SH-SY5Y (cell line): ENCODE results near the gene PLCH1.

Experiments
- GATA2 ChIP-seq: IDR thresholded peaks from 2 replicates; pipeline ENCODE4 v1.6.1; 2011; ENCODE audit warnings: mild to moderate bottlenecking, low read depth, low read length
- GATA3 ChIP-seq: IDR thresholded peaks from 2 replicates; pipeline ENCODE4 v1.6.1; 2011; ENCODE audit warnings: low read depth, mild to moderate bottlenecking, low read length, moderate library complexity

The PLCH1 gene

DNA sequence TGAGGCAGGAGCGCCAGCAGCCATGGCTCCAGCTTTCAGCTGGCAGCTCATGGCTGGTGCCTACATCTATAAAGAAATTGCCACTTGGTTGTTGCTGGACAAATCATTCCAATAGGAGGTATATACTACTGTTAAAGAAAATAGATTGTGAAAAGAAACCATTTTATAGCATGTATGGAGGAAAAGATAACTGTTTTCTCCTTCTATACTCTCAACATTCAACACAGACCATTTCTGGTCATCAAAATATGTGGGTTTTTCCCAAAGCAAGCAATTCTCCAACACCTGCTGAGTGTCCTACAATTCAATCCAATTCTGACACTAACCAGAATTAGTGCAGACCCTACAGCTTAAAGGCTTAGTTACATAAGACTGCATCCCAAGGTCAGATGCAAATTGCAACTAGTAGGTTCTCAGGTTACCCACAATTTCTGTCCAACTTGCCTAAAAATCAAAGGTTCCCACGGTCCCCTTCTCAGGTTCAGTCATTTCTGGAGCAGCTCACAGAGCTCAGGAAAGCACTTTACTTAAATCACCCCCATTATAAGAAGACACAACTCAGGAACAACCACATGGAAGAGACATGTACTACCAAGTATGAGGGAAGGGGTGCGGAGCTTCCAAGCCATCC is 409.0 kb downstream of the PLCH1 start:
- no peak for TF ChIP-seq GATA3
- TF ChIP-seq GATA2 = no peak

DNA sequence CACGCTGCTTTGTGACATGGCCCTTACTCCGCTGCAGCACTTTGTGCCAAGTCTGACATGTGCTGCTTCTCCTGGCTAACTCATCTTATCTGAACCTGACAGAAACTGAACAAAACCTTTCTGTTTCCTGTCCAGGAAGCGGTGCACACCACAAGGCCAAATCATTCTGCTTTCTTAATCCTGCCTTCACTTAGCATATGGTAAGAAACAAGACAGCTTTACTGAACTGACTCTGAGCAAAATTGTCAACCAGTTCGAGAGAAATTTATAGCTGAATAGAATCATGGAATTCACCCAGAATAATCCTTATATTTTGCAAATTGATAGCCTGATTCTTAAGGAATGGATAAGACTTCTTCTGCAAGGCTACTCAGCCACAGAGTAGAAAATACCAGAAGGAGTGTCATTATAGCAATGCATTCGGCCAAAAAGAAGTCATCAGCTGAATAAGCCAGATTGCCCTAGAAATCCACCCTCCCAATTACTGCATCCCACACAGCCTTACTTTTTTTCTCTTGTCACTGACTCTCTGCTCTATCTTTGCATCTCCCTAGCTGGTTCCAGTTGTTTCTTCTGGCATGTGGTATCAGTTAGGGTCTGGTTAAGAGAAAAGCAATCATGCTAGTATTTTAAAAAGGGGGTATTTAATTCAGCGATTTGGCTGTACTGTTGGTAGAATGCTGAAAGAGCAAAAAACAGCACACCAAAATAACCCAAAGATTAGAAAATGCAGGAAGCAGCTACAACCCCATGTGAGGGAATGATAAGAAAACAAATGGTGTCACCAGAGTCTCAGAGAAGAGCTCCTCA is 409.8 kb downstream of the PLCH1 start:
- peak; percentile 79; the same call in 1 of the 2 replicates for TF ChIP-seq GATA2
- TF ChIP-seq GATA3 = peak; percentile 63; the same call in 1 of the 2 replicates

DNA sequence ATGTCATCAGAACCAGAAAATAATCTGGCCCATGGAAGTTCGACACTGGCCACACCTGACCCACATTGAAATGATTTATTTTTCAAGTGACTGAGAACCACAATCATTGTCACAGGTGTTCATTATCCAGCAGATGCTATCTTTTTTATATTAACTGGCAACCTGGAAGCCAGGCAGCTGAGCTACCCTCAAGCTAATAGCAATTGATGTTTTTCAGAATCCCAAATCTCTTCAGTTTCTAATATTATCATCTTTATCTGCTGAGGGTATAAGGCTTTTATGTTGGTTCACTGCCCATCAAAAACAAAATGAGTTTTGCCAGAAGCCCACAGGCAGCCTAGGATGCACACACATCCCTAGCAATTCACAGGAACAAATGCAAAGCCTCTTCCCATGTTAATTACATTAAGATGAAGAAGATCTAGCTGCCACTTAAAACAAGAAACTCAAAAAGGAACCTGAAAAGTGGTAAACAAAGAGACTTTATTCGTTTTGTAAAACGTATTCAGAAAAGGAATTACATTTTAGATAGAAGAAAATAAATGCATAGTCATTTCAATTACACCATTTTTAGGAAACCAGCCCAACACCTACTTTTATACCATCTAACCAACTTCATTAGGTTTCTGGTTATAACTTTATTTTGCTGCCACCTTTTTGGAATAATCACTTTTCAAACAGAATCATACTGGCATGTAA is 410.5 kb downstream of the PLCH1 start:
- TF ChIP-seq GATA2 (peak; percentile 92), GATA3 (peak; percentile 91)

DNA sequence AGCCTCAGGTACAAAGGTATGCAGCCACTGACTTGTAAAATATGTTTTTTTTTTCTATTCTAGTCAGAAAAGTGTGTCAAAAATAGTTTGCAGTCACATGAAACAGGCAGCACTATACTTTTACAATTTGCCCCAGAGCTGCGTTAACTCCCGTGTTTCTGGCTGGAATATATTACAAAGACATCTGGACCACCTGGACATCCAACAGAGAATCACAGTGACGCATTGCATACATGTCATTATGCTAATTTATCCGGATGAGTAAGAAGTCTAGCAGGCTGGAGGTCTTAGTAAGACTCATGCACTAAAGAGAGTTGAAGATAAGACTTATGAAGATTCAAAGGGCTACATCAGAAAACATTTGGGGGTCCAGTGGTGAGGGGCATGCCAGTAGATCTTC is 412.2 kb downstream of the PLCH1 start:
- TF ChIP-seq GATA3 (no peak), GATA2 (no peak)

DNA sequence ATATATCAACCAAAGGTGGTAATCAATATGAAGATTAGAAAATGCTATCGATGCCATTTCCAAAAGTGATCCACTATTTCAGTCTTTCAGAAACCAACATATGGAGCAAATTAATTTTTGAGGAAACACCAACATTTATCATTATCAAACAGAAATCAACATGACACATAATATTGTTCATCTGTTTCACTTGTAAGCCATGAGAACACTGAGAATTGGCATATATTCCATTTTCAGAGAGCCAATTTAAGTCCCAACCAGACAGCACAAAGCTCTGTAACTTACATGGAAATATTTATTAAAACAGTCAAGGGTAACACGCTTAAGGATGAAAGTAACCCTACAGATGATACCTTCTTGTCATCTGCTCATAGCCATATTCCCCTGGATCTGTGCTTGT is 413.8 kb downstream of the PLCH1 start:
- TF ChIP-seq GATA2 = no peak

DNA sequence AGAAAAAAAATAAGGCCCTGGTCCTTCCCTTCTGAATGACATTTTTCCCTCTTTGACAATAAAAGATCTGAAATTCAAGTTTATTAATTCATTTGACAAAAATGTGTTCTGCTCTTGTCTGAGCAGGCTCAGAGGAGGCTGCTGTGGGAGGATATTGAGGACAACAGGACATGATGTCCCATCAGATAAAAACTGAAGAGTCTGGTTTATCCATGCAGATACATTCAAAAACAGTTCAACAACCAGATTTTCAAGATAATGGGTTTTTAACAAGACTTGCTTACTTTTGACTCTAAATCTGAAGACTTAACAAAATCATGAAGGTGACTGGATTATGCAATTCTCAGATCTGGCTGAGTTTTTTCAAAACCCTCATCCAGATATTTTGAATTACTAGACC is 414.5 kb downstream of the PLCH1 start:
- TF ChIP-seq GATA2 = peak; percentile 59; the same call in 1 of the 2 replicates
- peak; percentile 61 for TF ChIP-seq GATA3

DNA sequence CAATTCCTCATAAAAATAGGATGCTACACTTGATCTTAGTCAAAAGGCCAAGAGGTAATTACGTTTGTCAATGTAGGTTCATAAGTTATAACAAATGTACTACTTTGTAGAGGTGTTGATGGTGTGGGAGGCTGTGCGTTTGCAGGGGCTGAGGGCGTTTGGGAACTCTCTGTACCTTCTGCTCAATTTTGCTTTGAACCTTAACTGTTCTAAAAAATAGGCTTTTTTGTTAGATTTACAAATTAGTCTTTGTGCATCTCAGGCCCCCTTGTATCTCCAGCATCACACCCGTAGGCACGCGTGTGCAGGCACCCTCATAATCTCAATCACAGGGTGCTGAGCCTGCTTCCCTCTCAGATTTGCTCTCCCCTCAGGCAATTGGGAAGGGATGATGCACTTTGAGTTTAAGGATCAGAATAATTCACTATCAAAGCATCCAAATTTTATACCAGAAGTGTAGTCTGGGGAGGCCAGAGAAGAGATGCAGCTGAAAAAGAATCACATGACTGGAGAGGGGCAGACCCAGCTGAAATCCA is 415.3 kb downstream of the PLCH1 start:
- TF ChIP-seq GATA3 = no peak; the same call in 1 of the 2 replicates
- TF ChIP-seq GATA2 = peak; percentile 81

DNA sequence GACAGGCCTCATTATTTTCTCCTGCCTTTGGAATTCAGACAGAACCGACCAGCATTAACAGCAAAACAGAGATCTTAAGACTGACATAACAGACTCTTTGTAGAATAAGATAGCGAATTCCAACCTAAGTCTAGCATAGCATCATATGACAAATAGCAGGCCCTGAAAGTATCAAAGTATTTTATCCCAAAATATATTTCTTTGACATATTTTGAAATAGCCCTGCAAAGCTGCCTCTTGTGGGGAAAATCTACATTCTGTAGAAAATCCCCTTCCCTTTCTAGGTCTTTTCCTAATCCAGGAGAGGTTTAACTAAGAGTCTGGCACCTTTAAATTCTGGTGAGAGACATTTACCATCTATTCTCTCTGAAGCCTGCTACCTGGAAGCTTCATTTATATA is 417.0 kb downstream of the PLCH1 start:
- TF ChIP-seq GATA2 (no peak), GATA3 (no peak)

DNA sequence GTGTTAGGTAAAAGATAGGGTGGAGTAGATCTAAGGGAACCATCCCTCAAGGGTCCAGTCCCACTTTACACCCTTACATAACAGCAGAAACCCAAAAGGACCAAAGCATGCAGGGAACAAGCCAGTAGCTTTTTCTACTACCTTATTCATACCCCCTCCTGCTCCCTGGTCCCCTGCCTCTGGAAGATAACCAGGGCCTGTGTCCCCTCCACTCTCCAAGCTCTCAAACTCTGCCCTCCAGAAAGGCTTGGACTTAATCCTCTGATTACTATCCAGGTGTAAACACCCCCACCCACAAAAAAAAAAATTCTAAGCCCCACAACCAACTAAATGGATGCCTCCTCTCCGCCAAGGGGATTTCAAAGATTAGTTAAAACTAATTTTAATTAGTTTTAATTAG is 417.4 kb downstream of the PLCH1 start:
- no peak for TF ChIP-seq GATA2
- TF ChIP-seq GATA3 = no peak

DNA sequence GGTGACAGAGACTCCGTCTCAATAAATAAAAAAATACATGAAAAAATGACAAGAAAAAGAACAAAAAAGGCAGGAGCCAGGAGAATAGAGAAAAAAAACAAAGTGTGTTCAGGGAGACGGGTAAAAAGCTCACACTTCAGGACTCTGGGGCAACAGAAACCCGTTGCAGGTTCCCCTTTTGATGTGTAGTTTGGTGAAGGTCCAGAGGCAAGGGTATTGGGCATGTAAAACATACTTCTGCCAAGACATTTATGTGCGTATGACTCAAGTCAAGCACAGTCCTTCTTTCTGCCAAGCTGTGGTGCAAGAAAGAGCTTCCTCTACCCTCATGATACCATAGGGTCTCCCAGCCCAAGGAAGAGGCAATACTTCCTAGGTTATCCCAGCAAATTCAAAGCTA is 418.0 kb downstream of the PLCH1 start:
- TF ChIP-seq GATA3 (no peak), GATA2 (no peak)

DNA sequence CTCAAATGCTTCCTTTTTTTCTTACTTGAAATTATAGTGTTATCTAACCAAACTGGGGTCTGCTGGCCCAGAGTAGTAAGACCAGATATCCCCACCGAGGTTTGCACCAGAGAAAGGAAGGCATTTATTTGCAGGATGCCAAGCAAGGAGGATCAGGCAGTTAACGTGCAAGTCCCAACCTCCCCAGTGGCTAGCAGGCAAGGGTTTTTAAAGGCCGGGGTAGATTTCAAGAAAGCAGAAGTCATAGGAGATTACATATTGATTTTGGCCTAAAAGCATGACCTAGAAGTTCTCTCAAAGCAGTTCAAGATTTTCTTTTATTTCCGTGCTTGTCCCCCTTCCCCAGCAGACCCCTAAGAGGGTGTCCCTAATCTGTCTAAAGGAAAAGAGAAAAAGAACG is 418.6 kb downstream of the PLCH1 start:
- TF ChIP-seq GATA3 = no peak
- no peak for TF ChIP-seq GATA2
